Psoas muscle (tissue), 8 donors: ENCODE results near the gene IGSF9B. TPM values are rescaled to one million over a fixed set of nuclear protein-coding genes. Genes with fewer than 3 reads are reported as not detected.

Source experiments
- ATAC-seq, 4 donors: fragments of 200-7000 bp; cut with Tn5 transposase; one replicate each; pipeline ENCODE4 v1.9.1; 2020; ENCODE audit warnings: moderate library complexity in 3 of 4, mild to moderate bottlenecking in 2 of 4
- DNase-seq, 2 donors: peaks; one replicate each; pipeline ENCODE4 v3.0.0-alpha.2; 2020
- H3K27ac ChIP-seq: fragments of 200-600 bp; one replicate; pipeline ENCODE4 v1.8.0; 2022
- H3K27me3 ChIP-seq, 3 donors: fragments of 200-600 bp in 1 of 3; one replicate each; pipeline versions ENCODE4 v1.6.1 to v1.8.0; 2013 to 2022; ENCODE audit warnings: low read length in 2 of 3, mild to moderate bottlenecking in 2 of 3, moderate library complexity in 1 of 3; ENCODE audit not compliant: insufficient read depth in 3 of 3
- H3K36me3 ChIP-seq, 2 donors: fragments of 200-600 bp in 1 of 2; one replicate each; pipeline versions ENCODE4 v1.6.1 to v1.8.0; 2013 to 2022; ENCODE audit warnings: low read depth in 1 of 2, mild to moderate bottlenecking in 1 of 2, moderate library complexity in 1 of 2; ENCODE audit not compliant: insufficient read depth in 1 of 2
- H3K4me1 ChIP-seq: fragments of 200-600 bp; one replicate; pipeline ENCODE4 v1.8.0; 2022
- H3K4me3 ChIP-seq: fragments of 200-600 bp; one replicate; pipeline ENCODE4 v1.8.0; 2022; ENCODE audit warnings: mild to moderate bottlenecking
- H3K9me3 ChIP-seq: fragments of 200-600 bp; one replicate; pipeline ENCODE4 v1.8.0; 2022
- CTCF ChIP-seq: fragments of 200-600 bp; IDR thresholded peaks from one replicate; pipeline ENCODE4 v1.8.0; 2022; ENCODE audit warnings: antibody characterized with exemption
- WGBS, 3 donors: extraction: QIAGEN DNeasy Blood & Tissue Kit; methylation state at CpG; one replicate each; pipeline versions ENCODE4 v1.1.6 to v1.1.7; 2013; 5-methylcytosine and 5-hydroxymethylcytosine counted together
- intact Hi-C, 2 donors: fragments of 100-400 bp; cut with DNase I; formaldehyde crosslinking; loops; one replicate each; pipeline versions ENCODE4 v1.11.0 to v1.14.2; 2022
- polyA plus RNA-seq, 3 donors: library from polyadenylated mRNA; stranded (reverse); fragments of 200-250 nt; gene quantifications; one replicate each; pipeline ENCODE4 v1.2.3, GENCODE V29; 2013
- total RNA-seq, 4 donors: library from RNA; stranded (reverse); fragmentation: NEBNext Ultra II Directional in 2 of 4; extraction: Animal tissue kit (Norgen Biotek cat#: 25700) in 2 of 4; gene quantifications; one replicate each; pipeline versions ENCODE4 v1.2.1 to v1.2.4, GENCODE V29; 2021 to 2023
- donor health status: healthy with polysubstance abuse.
- donor health status: DM: no; HTN: no; CAD: no; lungs with moderate emphysema.
- donor health status: Bipolar disorder and iron deficiency.
- donor health status: healthy.
- donor health status: DM: yes; HTN: yes; CAD: no.
- donor health status: DM: no; HTN: no; CAD: no.
- donor health status: DM: no; HTN: no; CAD: no.
- donor health status: DM: yes; HTN: yes; CAD: no.

IGSF9B gene
- total and polyA plus RNA-seq, 7 donors, result 0.56 to 3.4 (median 0.87) TPM

GRCh38 chr11:134001596-134001995 lies 44.8 kb upstream of the IGSF9B start:
- DNase-seq (no peak), ATAC-seq (no peak)
- no peaks in the 10 kb centered on the region for H3K9me3 ChIP-seq
- no peaks in the 10 kb centered on the region for H3K27me3 ChIP-seq
- no peaks in the 10 kb centered on the region for H3K4me1 ChIP-seq
- intact Hi-C loops, result no loop called here
- WGBS, 3 donors, result 83 to 89% (median 85%) methylated on average over 6 of the region's 6 CpGs
- H3K4me3 ChIP-seq, result no peak overlapping the region
- TF ChIP-seq CTCF, result no peak
- H3K36me3 ChIP-seq, result no peaks in the 10 kb centered on the region
- H3K27ac ChIP-seq, result no peak overlapping the region

- Histone ChIP-seq H3K27ac (no peak overlapping the region), H3K4me1 (no peaks in the 10 kb centered on the region), H3K4me3 (no peak overlapping the region), H3K9me3 (no peaks in the 10 kb centered on the region), H3K36me3 (no peaks in the 10 kb centered on the region), H3K27me3 (no peaks in the 10 kb centered on the region)
- intact Hi-C loops, result no loop called here
- no peak for TF ChIP-seq CTCF
- ATAC-seq (no peak), DNase-seq (no peak)
- 46 to 54% (median 47%) methylated on average over 6 of the region's 6 CpGs for WGBS, 3 donors
Measured at GRCh38 chr11:134001088-134001487, 44.3 kb upstream of the IGSF9B start.

- DNase-seq (no peak), ATAC-seq (no peak)
- H3K4me1 ChIP-seq, result no peaks in the 10 kb centered on the region
- TF ChIP-seq CTCF, result no peak
- H3K36me3 ChIP-seq, result no peaks in the 10 kb centered on the region
- no peak overlapping the region for H3K4me3 ChIP-seq
- no peak overlapping the region for H3K27ac ChIP-seq
- no peaks in the 10 kb centered on the region for H3K27me3 ChIP-seq
- intact Hi-C loops, result no loop called here
- WGBS, 3 donors, result 61 to 69% (median 65%) methylated on average over 8 to 11 of the region's 11 CpGs
- H3K9me3 ChIP-seq, result no peaks in the 10 kb centered on the region
Measured at GRCh38 chr11:133999355-133999754, 42.6 kb upstream of the IGSF9B start.

- Histone ChIP-seq H3K9me3 (no peaks in the 10 kb centered on the region), H3K27ac (no peak overlapping the region)
Measured at GRCh38 chr11:133997554-133997953, 40.8 kb upstream of the IGSF9B start.

More at GRCh38 chr11:133997554-133997953, 40.8 kb upstream of the IGSF9B start:
- no peak for TF ChIP-seq CTCF
- H3K4me3 ChIP-seq, result no peak overlapping the region
- intact Hi-C loops, result no loop called here
- H3K27me3 ChIP-seq, result no peaks in the 10 kb centered on the region
- no peaks in the 10 kb centered on the region for H3K4me1 ChIP-seq
- ATAC-seq (no peak), DNase-seq (no peak)
- no peaks in the 10 kb centered on the region for H3K36me3 ChIP-seq
- WGBS, 3 donors, result 67 to 77% (median 72%) methylated on average over 5 of the region's 5 CpGs
